Muscle layer of duodenum (tissue), 2 donors: ENCODE results near the gene DDX25.

ENCODE experiments used
- H3K27ac ChIP-seq: one replicate; pipeline ENCODE4 v1.7.0; 2013; ENCODE audit warnings: mild to moderate bottlenecking, low read length
- H3K27me3 ChIP-seq: one replicate; pipeline ENCODE4 v1.7.0; 2013; ENCODE audit warnings: low read depth, mild to moderate bottlenecking, control low read depth, low read length
- H3K36me3 ChIP-seq, 2 donors: one replicate each; pipeline ENCODE4 v1.7.0; 2013; ENCODE audit warnings: low read length in 2 of 2, control low read depth in 1 of 2, mild to moderate bottlenecking in 1 of 2; ENCODE audit not compliant: insufficient read depth in 2 of 2, control insufficient read depth in 1 of 2
- H3K4me1 ChIP-seq, 2 donors: one replicate each; pipeline ENCODE4 v1.7.0; 2013; ENCODE audit warnings: low read length in 2 of 2, mild to moderate bottlenecking in 2 of 2, control low read depth in 1 of 2, moderate library complexity in 1 of 2; ENCODE audit not compliant: insufficient read depth in 2 of 2, control insufficient read depth in 1 of 2
- H3K4me3 ChIP-seq, 2 donors: one replicate each; pipeline ENCODE4 v1.7.0; 2013; ENCODE audit warnings: low read length in 2 of 2, low read depth in 1 of 2, mild to moderate bottlenecking in 1 of 2
- H3K9me3 ChIP-seq, 2 donors: one replicate each; pipeline ENCODE4 v1.7.0; 2013; ENCODE audit warnings: low read length in 2 of 2, control low read depth in 1 of 2, mild to moderate bottlenecking in 1 of 2; ENCODE audit not compliant: control insufficient read depth in 1 of 2
- donor health status: healthy.

Gene DDX25

DNA sequence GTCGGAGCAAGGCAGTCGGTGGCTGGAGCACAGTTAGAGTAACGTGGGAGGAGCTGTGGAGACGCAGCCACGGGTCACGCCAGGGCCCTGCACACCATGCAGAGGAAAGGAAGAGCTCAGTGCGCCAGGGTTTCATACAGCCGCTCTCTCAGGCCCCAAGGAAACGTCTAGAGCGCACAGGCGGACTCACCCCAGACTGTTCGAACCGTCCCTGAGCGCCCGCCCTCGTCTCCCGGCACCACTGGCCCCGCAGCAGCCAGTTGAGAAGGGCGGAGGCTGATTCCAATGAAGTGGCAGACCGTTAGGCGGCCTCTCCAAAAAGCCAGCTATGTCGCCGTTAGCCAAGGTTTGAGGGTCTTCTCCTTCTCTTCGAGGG lies 17.3 kb upstream of the DDX25 start:
- Histone ChIP-seq H3K9me3 (no peaks in the 10 kb centered on the region), H3K36me3 (peaks cover 0 to 4% of the 10 kb centered on the region in 2 donors), H3K4me1 (peaks cover 0 to 13% of the 10 kb centered on the region in 2 donors), H3K27ac (no peak overlapping the region), H3K4me3 (peak overlapping the region; percentile 83 to 97), H3K27me3 (no peaks in the 10 kb centered on the region)

DNA sequence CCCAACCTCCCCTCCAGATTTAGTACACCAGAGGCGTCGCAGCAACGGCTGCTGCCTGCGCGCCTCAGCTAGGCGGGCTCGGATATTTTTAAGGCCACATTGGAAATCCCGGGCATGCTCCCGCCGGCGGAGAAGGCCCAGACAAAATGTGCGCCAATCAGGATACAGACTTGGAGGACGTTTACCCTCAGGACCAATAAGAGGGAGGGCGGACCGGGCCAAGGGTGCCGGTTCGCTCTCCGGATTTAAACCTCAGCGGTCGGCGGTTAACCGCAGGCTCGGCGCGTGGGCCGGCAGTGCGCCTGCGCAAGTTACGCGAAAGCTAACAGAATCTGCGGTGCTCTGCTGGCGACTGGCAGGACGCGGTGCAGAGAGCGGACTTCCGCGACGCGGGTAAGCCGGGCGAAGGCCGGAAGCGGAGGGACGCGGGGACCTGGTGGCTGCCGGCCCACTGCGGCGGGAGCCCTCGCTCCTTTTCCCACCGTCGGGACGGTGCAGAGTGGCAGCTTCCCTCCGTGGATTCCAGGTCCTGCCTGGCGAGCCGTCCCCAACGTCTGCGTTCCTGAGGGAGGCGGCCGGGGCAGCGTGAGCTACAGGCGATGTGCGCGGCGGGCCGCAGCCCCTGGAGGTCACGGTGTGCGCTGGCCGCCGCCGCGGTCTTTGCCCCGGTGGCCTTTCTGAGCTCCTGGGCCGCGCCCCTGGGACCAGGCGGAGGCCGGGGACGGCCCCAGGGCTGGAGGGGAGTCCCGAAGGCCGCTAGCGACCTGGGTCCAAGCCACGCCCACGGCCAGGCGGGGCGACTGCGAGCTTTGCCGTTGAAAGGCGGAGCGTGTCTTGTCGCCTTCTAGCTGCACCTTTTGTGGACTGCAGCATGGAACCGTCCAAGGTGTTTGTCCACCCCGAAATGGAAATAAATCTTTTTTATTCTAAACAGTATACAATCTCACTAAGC lies 16.7 kb upstream of the DDX25 start, which contains the start of gene HYLS1:
HYLS1 (plus strand) TSS at position 296 of the 952 bp plus-strand sequence. CDS start 11,701 bp downstream, outside the sequence.
- Histone ChIP-seq H3K27me3 (no peaks in the 10 kb centered on the region), H3K9me3 (no peaks in the 10 kb centered on the region), H3K4me1 (peaks cover 0 to 13% of the 10 kb centered on the region in 2 donors), H3K27ac (peak within 1 kb of the TSS; percentile 60), H3K36me3 (peaks cover 2 to 10% of the 10 kb centered on the region in 2 donors), H3K4me3 (peak within 1 kb of the TSS; percentile 83 to 97)

DNA sequence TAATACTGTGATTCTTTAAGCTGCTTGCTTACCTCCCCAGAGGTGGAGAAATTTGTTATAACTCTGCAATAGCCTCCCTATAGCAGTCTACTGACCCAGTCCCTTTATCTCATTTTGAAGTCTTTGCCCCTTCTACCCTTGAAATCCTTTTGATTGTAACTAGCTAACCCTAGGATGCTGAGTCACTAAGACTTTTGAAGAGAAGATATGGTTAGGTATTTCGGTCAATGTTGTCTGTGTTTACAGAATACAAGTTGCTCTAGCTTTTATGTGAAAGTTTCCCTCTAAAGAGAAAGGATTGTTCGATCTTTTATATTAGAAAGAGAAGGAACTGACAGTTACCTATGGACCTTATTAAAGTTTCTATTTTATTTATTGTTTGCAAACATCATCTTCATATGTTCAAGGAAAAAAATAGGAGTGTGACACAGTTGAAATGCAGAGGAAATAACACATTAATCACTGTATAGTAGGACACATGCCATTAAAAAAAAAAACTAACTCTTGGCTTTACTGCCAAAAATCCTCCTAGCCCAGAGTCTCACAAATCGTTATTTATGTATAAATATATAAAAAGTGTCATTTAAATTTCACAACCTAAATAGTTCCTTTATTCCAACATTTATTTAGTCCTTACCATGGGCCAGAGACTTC lies 13.7 kb upstream of the DDX25 start:
- H3K4me3 ChIP-seq = no peak overlapping the region
- H3K4me1 ChIP-seq = peaks cover 0 to 13% of the 10 kb centered on the region in 2 donors
- no peaks in the 10 kb centered on the region for H3K9me3 ChIP-seq
- H3K36me3 ChIP-seq = peaks cover 18 to 32% of the 10 kb centered on the region in 2 donors
- H3K27ac ChIP-seq = no peak overlapping the region
- H3K27me3 ChIP-seq = no peaks in the 10 kb centered on the region

DNA sequence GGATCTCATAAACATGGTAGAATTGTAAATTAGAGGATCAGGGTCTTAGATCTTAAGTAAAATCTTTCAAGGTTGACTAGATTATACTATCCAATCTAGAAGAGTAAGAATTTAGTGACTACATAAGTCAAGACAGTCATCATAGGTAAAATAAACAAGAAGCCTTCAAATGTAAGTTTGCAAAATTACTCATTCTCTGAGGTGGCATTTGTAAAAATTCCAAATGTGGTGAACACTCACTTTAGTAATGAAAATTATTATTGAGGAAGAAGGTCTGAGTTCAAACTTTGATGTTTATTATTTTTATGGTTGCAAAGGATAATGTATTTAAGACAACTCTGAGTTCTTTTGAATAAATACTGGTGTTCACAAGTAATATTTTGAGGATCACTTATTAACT lies 12.2 kb upstream of the DDX25 start:
- H3K36me3 ChIP-seq = peaks cover 21 to 33% of the 10 kb centered on the region in 2 donors
- H3K9me3 ChIP-seq = no peaks in the 10 kb centered on the region
- H3K4me1 ChIP-seq = peaks cover 0 to 6% of the 10 kb centered on the region in 2 donors
- no peaks in the 10 kb centered on the region for H3K27me3 ChIP-seq
- H3K4me3 ChIP-seq = no peak overlapping the region
- no peak overlapping the region for H3K27ac ChIP-seq

DNA sequence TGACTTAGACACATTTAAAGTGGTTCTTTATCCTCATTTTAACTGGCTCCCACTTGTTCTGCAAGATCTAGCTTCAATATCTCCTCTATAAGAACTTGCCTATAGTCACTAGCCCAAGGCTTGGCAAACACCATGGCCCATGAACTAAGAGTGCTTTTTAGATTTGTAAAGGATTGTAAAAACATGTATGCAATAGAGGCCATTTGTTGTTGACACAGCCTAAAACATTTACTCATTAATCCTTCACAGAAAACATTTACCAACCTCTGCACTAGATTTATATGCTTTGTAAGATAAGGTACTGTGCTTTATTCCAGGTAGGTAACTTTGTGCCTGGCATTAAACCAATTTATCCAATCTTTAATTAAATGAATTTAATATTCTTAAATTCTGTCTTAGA lies 11.3 kb upstream of the DDX25 start:
- Histone ChIP-seq H3K36me3 (peaks cover 21 to 30% of the 10 kb centered on the region in 2 donors), H3K9me3 (no peaks in the 10 kb centered on the region), H3K4me3 (no peak overlapping the region), H3K27me3 (no peaks in the 10 kb centered on the region), H3K27ac (no peak overlapping the region), H3K4me1 (peaks cover 0 to 6% of the 10 kb centered on the region in 2 donors)

GRCh38 chr11:125901872-125902271 lies 2.4 kb upstream of the DDX25 start:
- Histone ChIP-seq H3K27ac (no peak overlapping the region), H3K4me1 (peaks cover 4 to 16% of the 10 kb centered on the region in 2 donors), H3K4me3 (no peak overlapping the region), H3K9me3 (no peaks in the 10 kb centered on the region), H3K27me3 (peaks cover 6% of the 10 kb centered on the region), H3K36me3 (peaks cover 12 to 14% of the 10 kb centered on the region in 2 donors)

DNA sequence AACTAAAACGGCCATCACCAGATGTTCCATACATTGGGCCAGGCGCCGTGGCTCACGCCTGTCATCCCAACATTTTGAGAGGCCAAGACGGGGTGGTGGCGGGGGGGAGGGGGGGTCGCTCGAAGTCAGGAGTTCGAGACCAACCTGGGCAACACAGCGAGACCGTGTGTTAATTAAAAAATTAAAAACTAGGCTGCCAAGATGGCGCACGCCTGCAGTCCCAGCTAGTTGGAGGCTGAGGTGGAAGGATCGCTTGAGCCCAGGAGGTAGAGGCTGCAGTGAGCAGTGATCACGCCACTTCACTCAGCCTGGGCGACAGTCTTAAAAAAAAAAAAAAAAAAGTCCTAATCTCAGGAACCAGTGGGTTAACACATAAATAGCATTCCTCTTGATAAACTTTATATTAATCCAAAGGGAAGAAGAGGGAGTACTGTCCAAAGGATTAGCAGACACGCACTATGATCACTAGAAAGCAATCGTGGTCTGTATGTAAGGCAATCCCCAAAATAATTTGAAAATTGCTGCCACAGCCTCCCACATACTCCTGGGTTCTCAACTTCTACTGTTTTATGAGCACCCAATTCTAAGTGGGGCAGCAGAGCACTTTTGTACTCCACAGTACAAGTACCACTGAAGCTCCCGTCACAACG lies 1.9 kb upstream of the DDX25 start:
- H3K4me3 ChIP-seq = peak overlapping the region; percentile 71 to 92
- H3K27ac ChIP-seq = peak overlapping the region; percentile 94
- H3K36me3 ChIP-seq = peaks cover 12 to 14% of the 10 kb centered on the region in 2 donors
- no peaks in the 10 kb centered on the region for H3K9me3 ChIP-seq
- H3K4me1 ChIP-seq = peaks cover 4 to 16% of the 10 kb centered on the region in 2 donors
- peaks cover 6% of the 10 kb centered on the region for H3K27me3 ChIP-seq

DNA sequence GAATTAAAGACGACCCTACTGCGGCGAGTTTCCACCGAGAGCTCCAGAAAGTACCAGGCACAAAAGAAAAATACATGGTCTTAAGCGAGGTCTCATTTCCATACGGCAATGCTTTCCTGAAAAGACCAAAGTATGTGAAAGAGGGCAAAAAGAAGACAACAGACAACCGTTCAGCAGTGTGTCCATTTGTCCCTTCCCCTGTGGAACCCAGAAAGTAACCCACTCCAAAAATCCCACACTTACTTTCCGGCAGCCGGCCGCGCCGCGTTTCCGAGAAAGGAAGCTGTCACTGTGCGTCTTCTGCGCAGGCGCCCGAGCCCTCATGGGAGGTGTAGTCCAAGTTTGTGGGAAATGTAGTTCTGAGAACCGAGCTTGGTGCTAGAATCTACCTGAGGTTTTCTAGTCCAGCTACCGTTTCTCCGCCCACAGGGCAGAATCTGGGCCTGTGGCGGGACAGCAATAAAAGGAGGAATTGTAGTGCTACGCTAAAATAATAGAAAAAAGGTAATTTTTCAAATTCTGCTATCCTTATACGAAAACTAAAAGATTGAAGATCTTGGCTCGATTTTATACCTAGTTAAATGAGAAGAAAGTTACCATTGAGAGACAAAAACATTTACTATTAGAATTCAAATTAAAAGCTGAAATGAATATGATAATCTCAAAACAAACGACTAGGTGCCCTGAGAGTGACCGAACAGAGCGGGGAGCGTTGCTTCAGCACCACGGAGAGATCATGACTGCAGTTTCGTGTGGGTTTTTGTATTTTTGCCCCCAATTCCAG lies 1.2 kb upstream of the DDX25 start, which contains the start of gene PUS3:
PUS3 (minus strand) TSS at position 280 of the 784 bp plus-strand sequence. CDS start 6,922 bp downstream, outside the sequence.
- peaks cover 12 to 14% of the 10 kb centered on the region in 2 donors for H3K36me3 ChIP-seq
- no peaks in the 10 kb centered on the region for H3K9me3 ChIP-seq
- peaks cover 4 to 16% of the 10 kb centered on the region in 2 donors for H3K4me1 ChIP-seq
- peak within 1 kb of the TSS; percentile 94 for H3K27ac ChIP-seq
- peak within 1 kb of the TSS; percentile 71 to 92 for H3K4me3 ChIP-seq
- peaks cover 6% of the 10 kb centered on the region for H3K27me3 ChIP-seq

GRCh38 chr11:125904678-125905077 lies 370 bp downstream of the DDX25 start:
- peak overlapping the region in 1 of 2 donors; percentile 71 for H3K4me3 ChIP-seq
- H3K27me3 ChIP-seq = peaks cover 6% of the 10 kb centered on the region
- H3K36me3 ChIP-seq = peaks cover 7 to 8% of the 10 kb centered on the region in 2 donors
- peaks cover 4 to 16% of the 10 kb centered on the region in 2 donors for H3K4me1 ChIP-seq
- H3K27ac ChIP-seq = no peak overlapping the region
- H3K9me3 ChIP-seq = no peaks in the 10 kb centered on the region

GRCh38 chr11:125910226-125910849 lies 6.0 kb downstream of the DDX25 start:
- Histone ChIP-seq H3K27ac (no peak overlapping the region), H3K4me1 (no peaks in the 10 kb centered on the region), H3K9me3 (no peaks in the 10 kb centered on the region), H3K4me3 (no peak overlapping the region), H3K27me3 (no peaks in the 10 kb centered on the region), H3K36me3 (no peaks in the 10 kb centered on the region)
